GM12878 (cell line): ENCODE results near the gene NTN1. TPM values are rescaled to one million over a fixed set of nuclear protein-coding genes. Genes with fewer than 3 reads are reported as not detected.

Experiments
- ATAC-seq: fragments of 200-7000 bp; cut with Tn5 transposase; 3 replicates; pipeline ENCODE4 v1.9.1; 2020; ENCODE audit warnings: mild to moderate bottlenecking, moderate library complexity
- BruUV-seq: library from RNA; stranded (reverse); fragments of 400-500 nt; replicated peaks from 2 replicates; lab custom pipeline; 2021; lab: Mats Ljungman, UMichigan
- CTCF ChIA-PET: fragments of 300-600 bp; sonication (Branson Sonifier 250); formaldehyde crosslinking; extraction: SDS; loops from one replicate; lab custom pipeline; 2021; ENCODE audit warnings: inconsistent platforms; lab: Yijun Ruan, JAX
- POLR2A ChIA-PET: fragments of 350-600 bp; formaldehyde crosslinking; extraction: SDS; loops from one replicate; lab custom pipeline; 2021; ENCODE audit warnings: inconsistent platforms; lab: Charles Lee
- RAD21 ChIA-PET: fragments of 300-600 bp; sonication (Branson Sonifier 250); formaldehyde crosslinking; loops from one replicate; lab custom pipeline; 2023; ENCODE audit warnings: antibody characterized with exemption; ENCODE audit not compliant: unreplicated experiment; lab: Charles Lee
- SMC1A ChIA-PET: fragments of 300-600 bp; sonication (Branson Sonifier 250); formaldehyde crosslinking; loops from one replicate; lab custom pipeline; 2023; ENCODE audit not compliant: unreplicated experiment, uncharacterized antibody; lab: Charles Lee
- DNase-seq: peaks from one replicate; pipeline ENCODE4 v3.0.0-alpha.2; 2011; ENCODE audit warnings: low read depth, low spot score
- FAIRE-seq: peaks from 3 replicates; lab custom pipeline; 2011; peaks lifted over from hg19 to GRCh38; lab: Jason Lieb, UNC
- H2AFZ ChIP-seq: 2 replicates; pipeline ENCODE4 v1.6.0; 2011; ENCODE audit warnings: low read depth, low read length, control low read depth; ENCODE audit not compliant: control insufficient read depth
- H3K27ac ChIP-seq: 2 replicates; pipeline ENCODE4 v1.5.1; 2011; ENCODE audit warnings: control low read depth; ENCODE audit not compliant: control insufficient read depth, insufficient read depth
- H3K27me3 ChIP-seq, 2 experiments: replicated peaks in 1 of 2; 2 replicates each; pipeline versions ENCODE4 v1.6.0 to v1.6.1; 2011; ENCODE audit warnings: low read length in 1 of 2; ENCODE audit not compliant: control insufficient read depth in 2 of 2, insufficient read depth in 2 of 2
- H3K36me3 ChIP-seq, 2 experiments: 2 replicates each; pipeline ENCODE4 v1.5.1; 2011; ENCODE audit warnings: low read length in 1 of 2; ENCODE audit not compliant: control insufficient read depth in 2 of 2, insufficient read depth in 2 of 2
- H3K4me1 ChIP-seq: 2 replicates; pipeline ENCODE4 v1.6.1; 2011; ENCODE audit warnings: mild to moderate bottlenecking, low read length, moderate library complexity, mixed read lengths; ENCODE audit not compliant: control insufficient read depth, insufficient read depth
- H3K4me2 ChIP-seq: 2 replicates; pipeline ENCODE4 v1.6.0; 2011; ENCODE audit warnings: control low read depth; ENCODE audit not compliant: control insufficient read depth, insufficient read depth
- H3K4me3 ChIP-seq: fragments of 200-600 bp; sonication (generic); 2 replicates; pipeline ENCODE4 v1.5.1; 2016
- H3K79me2 ChIP-seq: 2 replicates; pipeline ENCODE4 v1.6.0; 2011; ENCODE audit warnings: low read length; ENCODE audit not compliant: control insufficient read depth, insufficient read depth
- H3K9ac ChIP-seq: 2 replicates; pipeline ENCODE4 v1.8.0; 2011; ENCODE audit warnings: low read length, control low read depth, mixed read lengths; ENCODE audit not compliant: control insufficient read depth, insufficient read depth
- H3K9me3 ChIP-seq: replicated peaks from 3 replicates; pipeline ENCODE4 v1.5.1; 2011; ENCODE audit warnings: mild to moderate bottlenecking, low read length; ENCODE audit not compliant: control insufficient read depth, insufficient read depth
- H4K20me1 ChIP-seq: 2 replicates; pipeline ENCODE4 v1.6.0; 2011; ENCODE audit not compliant: control insufficient read depth, insufficient read depth
- EZH2 ChIP-seq: IDR thresholded peaks from 2 replicates; pipeline ENCODE4 v1.6.1; 2012; ENCODE audit warnings: low read depth, mild to moderate bottlenecking, control low read depth, inconsistent platforms, low read length, borderline replicate concordance; ENCODE audit not compliant: control insufficient read depth
- JUND ChIP-seq: IDR thresholded peaks from 2 replicates; pipeline ENCODE4 v1.6.1; 2012; ENCODE audit warnings: low read depth, mild to moderate bottlenecking, low read length, improper control_type of control experiment, moderate library complexity
- MEF2A ChIP-seq: IDR thresholded peaks from 2 replicates; pipeline ENCODE4 v1.6.1; 2011; ENCODE audit warnings: low read depth, mild to moderate bottlenecking, low read length, moderate library complexity; ENCODE audit not compliant: insufficient read depth
- MYC ChIP-seq: IDR thresholded peaks from 2 replicates; pipeline ENCODE4 v1.6.1; 2011; ENCODE audit warnings: mild to moderate bottlenecking, low read length, moderate library complexity, inconsistent platforms; ENCODE audit not compliant: insufficient read depth, insufficient replicate concordance, insufficient read length, severe bottlenecking
- NBN ChIP-seq: fragments of 450-650 bp; IDR thresholded peaks from 2 replicates; pipeline ENCODE4 v1.6.1; 2016
- RBBP5 ChIP-seq: fragments of 200-600 bp; sonication (generic); conservative IDR thresholded peaks from 2 replicates; pipeline ENCODE4 v1.6.1; 2016
- RCOR1 ChIP-seq: conservative IDR thresholded peaks from 2 replicates; pipeline ENCODE4 v1.6.1; 2012; ENCODE audit warnings: low read depth, low read length, improper control_type of control experiment
- RUNX3 ChIP-seq: IDR thresholded peaks from 2 replicates; pipeline ENCODE4 v1.6.1; 2012; ENCODE audit warnings: low read length, inconsistent platforms
- SPI1 ChIP-seq: IDR thresholded peaks from 2 replicates; pipeline ENCODE4 v1.6.1; 2011; ENCODE audit warnings: low read depth, mild to moderate bottlenecking, low read length, moderate library complexity, borderline replicate concordance; ENCODE audit not compliant: insufficient read depth
- SREBF2 ChIP-seq: IDR thresholded peaks from 2 replicates; pipeline ENCODE4 v1.6.1; 2012; ENCODE audit warnings: mild to moderate bottlenecking, low read length
- TBL1XR1 ChIP-seq: IDR thresholded peaks from 2 replicates; pipeline ENCODE4 v1.6.1; 2012; ENCODE audit warnings: low read depth, low read length, improper control_type of control experiment
- TCF12 ChIP-seq: IDR thresholded peaks from 2 replicates; pipeline ENCODE4 v1.6.1; 2011; ENCODE audit warnings: low read depth, mild to moderate bottlenecking, low read length
- ZBTB11 ChIP-seq: fragments of 450-650 bp; formaldehyde crosslinking; IDR thresholded peaks from 2 replicates; pipeline ENCODE4 v1.5.0; 2022; ENCODE audit warnings: mild to moderate bottlenecking, missing genetic modification characterization
- WGBS: methylation state at CpG from one replicate; pipeline ENCODE4 v1.1.6; 2016; ENCODE audit warnings: low lambda C conversion rate; ENCODE audit not compliant: insufficient replicate concordance, insufficient coverage; ENCODE audit errors: missing lambda C conversion rate; 5-methylcytosine and 5-hydroxymethylcytosine counted together
- in situ Hi-C: fragments of 300-500 bp; cut with MboI; formaldehyde crosslinking; loops from 9 replicates; pipeline ENCODE4 v1.14.3; 2018; ENCODE audit warnings: mixed read lengths
- intact Hi-C: fragments of 100-400 bp; cut with micrococcal nuclease; formaldehyde crosslinking; loops from one replicate; pipeline ENCODE4 v1.14.2; 2022; ENCODE audit not compliant: unreplicated experiment
- polyA plus RNA-seq, 11 experiments: library from polyadenylated mRNA; depleted of rRNA in 4 of 11; unstranded in 6 of 11; stranded (reverse) in 5 of 11; fragments of >200 nt; fragmentation: Nextera tagmentation in 4 of 11; fragmentation: Illumina TruSeq in 1 of 11; extraction: Ambion mirVana in 4 of 11; extraction: Trizol in 1 of 11; gene quantifications; 1 replicate in 1 of 11; 2 replicates in 10 of 11; pipeline versions ENCODE4 v1.2.1 to v1.2.3, GENCODE V29; 2011 to 2016; ENCODE audit warnings: inconsistent platforms in 2 of 11, missing spikeins in 2 of 11, low read depth in 1 of 11
- total RNA-seq, 4 experiments: library from RNA; depleted of rRNA in 3 of 4; stranded (reverse); fragments of >200 nt in 3 of 4; fragmentation: Illumina TruSeq in 1 of 4; extraction: Trizol in 1 of 4; gene quantifications; 2 replicates each; pipeline versions ENCODE4 v1.2.1 to v1.2.3, GENCODE V29; 2013 to 2021
- TF ChIP-seq, protein P1 (sequence below): fragments of 450-650 bp; IDR thresholded peaks from 2 replicates; pipeline ENCODE4 v1.6.1; 2017; ENCODE audit warnings: antibody characterized with exemption, mild to moderate bottlenecking, moderate library complexity
- TF ChIP-seq, protein P2 (sequence below), 3 experiments: IDR thresholded peaks in 2 of 3; conservative IDR thresholded peaks in 1 of 3; 2 replicates each; pipeline ENCODE4 v1.5.1; 2011; ENCODE audit warnings: low read depth in 3 of 3, low read length in 3 of 3, mild to moderate bottlenecking in 3 of 3, control low read depth in 2 of 3, moderate library complexity in 2 of 3, inconsistent platforms in 1 of 3, mixed read lengths in 1 of 3; ENCODE audit not compliant: control insufficient read depth in 2 of 3, insufficient read depth in 1 of 3; ENCODE audit errors: extremely low read depth in 1 of 3

The NTN1 gene
- total and polyA plus RNA-seq, 10 of the 15 experiments (the other 5 are each of a cell fraction or from before 2014, with no cell fraction given) = 0.02 to 0.89 (median 0.35) TPM

- DNase-seq = no peak
- H3K4me2 ChIP-seq = 0 out of 2 replicates have a peak overlapping the region, but pooled peaks have one; percentile 3
- H3K27me3 ChIP-seq = peaks cover 12 to 19% of the 10 kb centered on the region in 2 experiments
- ChIA-PET CTCF (interaction anchor here (0.9 to 1.6 kb wide), 7 partner anchors 101 to 591 kb away, joined by 3 to 6 read pairs (median 3); no protein-coding TSS in a partner anchor), SMC1A (interaction anchor here (2.1 kb wide), 1 partner anchor 591 kb away, joined by 5 read pairs; no protein-coding TSS in a partner anchor), RAD21 (interaction anchor here (0.9 to 1.5 kb wide), 3 partner anchors 102 to 521 kb away, joined by 3 read pairs; partner anchors contain the start of gene PIK3R6), POLR2A (interaction anchor here (0.7 kb wide), 1 partner anchor 39 kb away, joined by 3 read pairs; no protein-coding TSS in a partner anchor)
- H3K9ac ChIP-seq = no peak overlapping the region
- no peaks in the 10 kb centered on the region; the same call in 1 of the 3 replicates for H3K9me3 ChIP-seq
- H3K27ac ChIP-seq = no peak overlapping the region
- H2AFZ ChIP-seq = no peak overlapping the region
- H4K20me1 ChIP-seq = no peaks in the 10 kb centered on the region
- peak; percentile 8; the same call in 2 of the 3 replicates for ATAC-seq
- in situ Hi-C loops = no loop called here
- BruUV-seq = no TSS peak
- peak; percentile 23 for FAIRE-seq
- H3K36me3 ChIP-seq = no peaks in the 10 kb centered on the region
- no peaks in the 10 kb centered on the region for H3K79me2 ChIP-seq
- no peak overlapping the region for H3K4me3 ChIP-seq
- intact Hi-C loops = no loop called here
- WGBS = 21% methylated on average over 3 of the region's 3 CpGs
- H3K4me1 ChIP-seq = peaks cover 9% of the 10 kb centered on the region; the same call in 1 of the 2 replicates
- peak; percentile 82; the same call in 1 of the 2 replicates for TF ChIP-seq SPI1
- TF ChIP-seq TBL1XR1 = no peak
- TF ChIP-seq EZH2 = no peak
- no peak for TF ChIP-seq RCOR1
- no peak for TF ChIP-seq NBN
- TF ChIP-seq RUNX3 = peak; percentile 45
- no peak for TF ChIP-seq JUND
- TF ChIP-seq SREBF2 = no peak
- no peak for TF ChIP-seq MEF2A
- no peak for TF ChIP-seq ZBTB11 (CRISPR knock-in tag)
- TF ChIP-seq, protein P1, sequence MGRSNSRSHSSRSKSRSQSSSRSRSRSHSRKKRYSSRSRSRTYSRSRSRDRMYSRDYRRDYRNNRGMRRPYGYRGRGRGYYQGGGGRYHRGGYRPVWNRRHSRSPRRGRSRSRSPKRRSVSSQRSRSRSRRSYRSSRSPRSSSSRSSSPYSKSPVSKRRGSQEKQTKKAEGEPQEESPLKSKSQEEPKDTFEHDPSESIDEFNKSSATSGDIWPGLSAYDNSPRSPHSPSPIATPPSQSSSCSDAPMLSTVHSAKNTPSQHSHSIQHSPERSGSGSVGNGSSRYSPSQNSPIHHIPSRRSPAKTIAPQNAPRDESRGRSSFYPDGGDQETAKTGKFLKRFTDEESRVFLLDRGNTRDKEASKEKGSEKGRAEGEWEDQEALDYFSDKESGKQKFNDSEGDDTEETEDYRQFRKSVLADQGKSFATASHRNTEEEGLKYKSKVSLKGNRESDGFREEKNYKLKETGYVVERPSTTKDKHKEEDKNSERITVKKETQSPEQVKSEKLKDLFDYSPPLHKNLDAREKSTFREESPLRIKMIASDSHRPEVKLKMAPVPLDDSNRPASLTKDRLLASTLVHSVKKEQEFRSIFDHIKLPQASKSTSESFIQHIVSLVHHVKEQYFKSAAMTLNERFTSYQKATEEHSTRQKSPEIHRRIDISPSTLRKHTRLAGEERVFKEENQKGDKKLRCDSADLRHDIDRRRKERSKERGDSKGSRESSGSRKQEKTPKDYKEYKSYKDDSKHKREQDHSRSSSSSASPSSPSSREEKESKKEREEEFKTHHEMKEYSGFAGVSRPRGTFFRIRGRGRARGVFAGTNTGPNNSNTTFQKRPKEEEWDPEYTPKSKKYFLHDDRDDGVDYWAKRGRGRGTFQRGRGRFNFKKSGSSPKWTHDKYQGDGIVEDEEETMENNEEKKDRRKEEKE = no peak
- TF ChIP-seq TCF12 = no peak
- TF ChIP-seq MYC = no peak
- TF ChIP-seq, protein P2, sequence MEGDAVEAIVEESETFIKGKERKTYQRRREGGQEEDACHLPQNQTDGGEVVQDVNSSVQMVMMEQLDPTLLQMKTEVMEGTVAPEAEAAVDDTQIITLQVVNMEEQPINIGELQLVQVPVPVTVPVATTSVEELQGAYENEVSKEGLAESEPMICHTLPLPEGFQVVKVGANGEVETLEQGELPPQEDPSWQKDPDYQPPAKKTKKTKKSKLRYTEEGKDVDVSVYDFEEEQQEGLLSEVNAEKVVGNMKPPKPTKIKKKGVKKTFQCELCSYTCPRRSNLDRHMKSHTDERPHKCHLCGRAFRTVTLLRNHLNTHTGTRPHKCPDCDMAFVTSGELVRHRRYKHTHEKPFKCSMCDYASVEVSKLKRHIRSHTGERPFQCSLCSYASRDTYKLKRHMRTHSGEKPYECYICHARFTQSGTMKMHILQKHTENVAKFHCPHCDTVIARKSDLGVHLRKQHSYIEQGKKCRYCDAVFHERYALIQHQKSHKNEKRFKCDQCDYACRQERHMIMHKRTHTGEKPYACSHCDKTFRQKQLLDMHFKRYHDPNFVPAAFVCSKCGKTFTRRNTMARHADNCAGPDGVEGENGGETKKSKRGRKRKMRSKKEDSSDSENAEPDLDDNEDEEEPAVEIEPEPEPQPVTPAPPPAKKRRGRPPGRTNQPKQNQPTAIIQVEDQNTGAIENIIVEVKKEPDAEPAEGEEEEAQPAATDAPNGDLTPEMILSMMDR (IDR thresholded peaks at IDR 0.05 in 2 of 3, conservative IDR thresholded peaks at IDR 0.05 in 1 of 3; ENCODE audit: control insufficient read depth in 2 of 3, extremely low read depth in 1 of 3, insufficient read depth in 1 of 3, low read depth in 3 of 3, low read length in 3 of 3) = no peak
- no peak for TF ChIP-seq RBBP5
These were observed 19.8 kb upstream of the NTN1 start for GRCh38 chr17:9001559-9001958.
